NB4 (cell line): ENCODE data around the gene HS6ST1.

Experiments used
- POLR2A ChIP-seq: IDR thresholded peaks from 2 replicates; pipeline ENCODE4 v1.6.1; 2011; ENCODE audit warnings: mild to moderate bottlenecking; ENCODE audit not compliant: insufficient read length; ENCODE audit errors: extremely low read depth
- TF ChIP-seq, protein P1 (sequence below): IDR thresholded peaks from one replicate; pipeline ENCODE4 v1.5.1; 2012; ENCODE audit warnings: low read depth, low read length

DNA sequence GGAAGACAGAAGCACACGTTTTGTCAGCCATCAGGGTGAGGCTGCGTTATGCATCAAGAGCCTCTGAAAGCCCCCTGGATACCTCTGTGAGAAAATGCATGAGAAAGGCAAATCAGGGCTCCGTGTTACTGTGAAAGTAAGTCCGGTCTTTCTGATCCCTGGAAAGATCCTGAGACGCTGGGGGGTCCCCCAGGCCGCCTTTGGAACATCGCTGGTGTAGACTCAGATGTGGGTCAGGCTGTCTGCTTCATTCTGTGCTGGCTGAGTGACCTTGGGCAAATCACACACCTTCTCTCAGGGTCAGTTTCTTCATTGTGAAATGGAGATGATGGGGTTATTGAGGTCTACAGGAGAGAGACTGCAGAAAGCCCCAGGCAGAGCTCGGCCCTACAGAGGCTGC lies 42.0 kb upstream of the HS6ST1 start:
- TF ChIP-seq, protein P1, sequence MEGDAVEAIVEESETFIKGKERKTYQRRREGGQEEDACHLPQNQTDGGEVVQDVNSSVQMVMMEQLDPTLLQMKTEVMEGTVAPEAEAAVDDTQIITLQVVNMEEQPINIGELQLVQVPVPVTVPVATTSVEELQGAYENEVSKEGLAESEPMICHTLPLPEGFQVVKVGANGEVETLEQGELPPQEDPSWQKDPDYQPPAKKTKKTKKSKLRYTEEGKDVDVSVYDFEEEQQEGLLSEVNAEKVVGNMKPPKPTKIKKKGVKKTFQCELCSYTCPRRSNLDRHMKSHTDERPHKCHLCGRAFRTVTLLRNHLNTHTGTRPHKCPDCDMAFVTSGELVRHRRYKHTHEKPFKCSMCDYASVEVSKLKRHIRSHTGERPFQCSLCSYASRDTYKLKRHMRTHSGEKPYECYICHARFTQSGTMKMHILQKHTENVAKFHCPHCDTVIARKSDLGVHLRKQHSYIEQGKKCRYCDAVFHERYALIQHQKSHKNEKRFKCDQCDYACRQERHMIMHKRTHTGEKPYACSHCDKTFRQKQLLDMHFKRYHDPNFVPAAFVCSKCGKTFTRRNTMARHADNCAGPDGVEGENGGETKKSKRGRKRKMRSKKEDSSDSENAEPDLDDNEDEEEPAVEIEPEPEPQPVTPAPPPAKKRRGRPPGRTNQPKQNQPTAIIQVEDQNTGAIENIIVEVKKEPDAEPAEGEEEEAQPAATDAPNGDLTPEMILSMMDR, result no peak
- no peak for TF ChIP-seq POLR2A
